ENCODE results near the gene HMGXB4.

Gene HMGXB4

GRCh38 chr22:35327690-35328471 is 70.6 kb downstream of the HMGXB4 start:
- no peak overlapping the region for H3K4ac ChIP-seq (ENCODE audit: low read depth, low read length)
- no peak overlapping the region for H2BK12ac ChIP-seq (ENCODE audit: low read length)
- H3K14ac ChIP-seq (ENCODE audit: low read length), result no peak overlapping the region
- no peaks in the 10 kb centered on the region for H3K9me3 ChIP-seq (ENCODE audit: insufficient read depth, low read depth, low read length)
- H3K9ac ChIP-seq (ENCODE audit: low read length), result no peak overlapping the region
- H4K12ac ChIP-seq (ENCODE audit: low read depth, low read length), result no peak overlapping the region
- H3K4me1 ChIP-seq (ENCODE audit: control insufficient read depth in 1 of 2, insufficient read depth in 2 of 2, low read length in 2 of 2), result peaks cover 4% of the 10 kb centered on the region in 2 experiments
- no peak overlapping the region for H4K91ac ChIP-seq (ENCODE audit: low read depth, low read length)
- no CpG with 5 or more reads among the region's 21 CpGs for WGBS (ENCODE audit: extremely low coverage, insufficient coverage, insufficient read length)
- H3K18ac ChIP-seq (ENCODE audit: low read length), result no peak overlapping the region
- no peak overlapping the region for H4K8ac ChIP-seq (ENCODE audit: low read depth, low read length)
- H3K27ac ChIP-seq (ENCODE audit: low read depth, low read length), result no peak overlapping the region
- no peaks in the 10 kb centered on the region for H3K27me3 ChIP-seq (ENCODE audit: insufficient read depth, low read length)
- H3K79me1 ChIP-seq (ENCODE audit: low read length), result no peaks in the 10 kb centered on the region
- no peak overlapping the region for H3K23ac ChIP-seq (ENCODE audit: low read length)
- no peak for DNase-seq
- no peak overlapping the region for H3K4me2 ChIP-seq (ENCODE audit: low read length)
- H2AFZ ChIP-seq (ENCODE audit: insufficient read depth, low read length, poor library complexity), result no peak overlapping the region
- no peak overlapping the region for H2BK5ac ChIP-seq (ENCODE audit: low read depth, low read length, poor library complexity)
- peaks cover 52 to 61% of the 10 kb centered on the region in 2 experiments for H3K36me3 ChIP-seq (ENCODE audit: control insufficient read depth in 1 of 2, insufficient read depth in 2 of 2, low read length in 2 of 2)
- no peak overlapping the region for H2BK120ac ChIP-seq (ENCODE audit: insufficient read depth, low read length, poor library complexity)
- H3K4me3 ChIP-seq (ENCODE audit: low read depth, low read length), result no peak overlapping the region
- no peaks in the 10 kb centered on the region for H3K79me2 ChIP-seq (ENCODE audit: control insufficient read depth, insufficient read depth, low read length, poor library complexity)
- H2AK5ac ChIP-seq (ENCODE audit: low read length), result no peak overlapping the region

DNA sequence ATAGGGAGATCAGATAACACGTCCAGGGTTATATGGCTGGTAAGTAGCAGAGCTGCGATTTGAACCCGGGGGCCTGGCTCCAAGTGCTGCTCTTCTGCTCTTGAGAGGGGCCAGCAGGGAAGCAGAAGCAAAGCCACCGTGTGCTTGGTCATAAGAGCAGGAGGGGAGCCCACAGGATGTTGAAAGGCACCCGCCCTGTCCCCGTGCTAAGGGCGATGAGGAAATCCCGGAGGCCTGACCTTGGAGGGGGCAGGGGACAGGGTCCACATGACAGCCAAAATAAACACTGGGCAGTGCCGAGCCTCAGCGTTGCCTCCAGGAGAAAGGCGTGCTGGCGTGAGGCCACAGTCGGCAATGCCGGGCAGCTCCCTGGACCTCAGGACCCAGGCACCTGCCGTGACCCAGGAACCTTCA is 71.2 kb downstream of the HMGXB4 start:
- Histone ChIP-seq H2AK5ac (ENCODE audit: low read length) (no peak overlapping the region), H2AFZ (ENCODE audit: insufficient read depth, low read length, poor library complexity) (no peak overlapping the region), H3K23ac (ENCODE audit: low read length) (no peak overlapping the region), H3K4me1 (ENCODE audit: control insufficient read depth in 1 of 2, insufficient read depth in 2 of 2, low read length in 2 of 2) (peaks cover 4% of the 10 kb centered on the region in 2 experiments), H3K4me2 (ENCODE audit: low read length) (no peak overlapping the region), H3K9me3 (ENCODE audit: insufficient read depth, low read depth, low read length) (no peaks in the 10 kb centered on the region), H4K91ac (ENCODE audit: low read depth, low read length) (no peak overlapping the region), H3K18ac (ENCODE audit: low read length) (no peak overlapping the region), H3K4ac (ENCODE audit: low read depth, low read length) (no peak overlapping the region), H2BK120ac (ENCODE audit: insufficient read depth, low read length, poor library complexity) (no peak overlapping the region), H3K27ac (ENCODE audit: low read depth, low read length) (no peak overlapping the region), H3K79me2 (ENCODE audit: control insufficient read depth, insufficient read depth, low read length, poor library complexity) (no peaks in the 10 kb centered on the region), H3K27me3 (ENCODE audit: insufficient read depth, low read length) (no peaks in the 10 kb centered on the region), H3K79me1 (ENCODE audit: low read length) (no peaks in the 10 kb centered on the region), H3K9ac (ENCODE audit: low read length) (no peak overlapping the region), H4K8ac (ENCODE audit: low read depth, low read length) (no peak overlapping the region), H4K12ac (ENCODE audit: low read depth, low read length) (no peak overlapping the region), H3K14ac (ENCODE audit: low read length) (no peak overlapping the region), H2BK12ac (ENCODE audit: low read length) (no peak overlapping the region), H2BK5ac (ENCODE audit: low read depth, low read length, poor library complexity) (no peak overlapping the region), H3K36me3 (ENCODE audit: control insufficient read depth in 1 of 2, insufficient read depth in 2 of 2, low read length in 2 of 2) (peaks cover 51 to 62% of the 10 kb centered on the region in 2 experiments), H3K4me3 (ENCODE audit: low read depth, low read length) (no peak overlapping the region)
- peak in 1 of 2 donors; percentile 39 for DNase-seq
- WGBS (ENCODE audit: extremely low coverage, insufficient coverage, insufficient read length), result no CpG with 5 or more reads among the region's 15 CpGs

- peaks cover 4% of the 10 kb centered on the region in 2 experiments for H3K4me1 ChIP-seq (ENCODE audit: control insufficient read depth in 1 of 2, insufficient read depth in 2 of 2, low read length in 2 of 2)
- no peak for DNase-seq
- H3K4me3 ChIP-seq (ENCODE audit: low read depth, low read length), result no peak overlapping the region
- peaks cover 51 to 63% of the 10 kb centered on the region in 2 experiments for H3K36me3 ChIP-seq (ENCODE audit: control insufficient read depth in 1 of 2, insufficient read depth in 2 of 2, low read length in 2 of 2)
- no peak overlapping the region for H2BK5ac ChIP-seq (ENCODE audit: low read depth, low read length, poor library complexity)
- H3K79me2 ChIP-seq (ENCODE audit: control insufficient read depth, insufficient read depth, low read length, poor library complexity), result no peaks in the 10 kb centered on the region
- H3K27ac ChIP-seq (ENCODE audit: low read depth, low read length), result no peak overlapping the region
- no peak overlapping the region for H4K8ac ChIP-seq (ENCODE audit: low read depth, low read length)
- no CpG with 5 or more reads among the region's 12 CpGs for WGBS (ENCODE audit: extremely low coverage, insufficient coverage, insufficient read length)
- no peak overlapping the region for H2BK12ac ChIP-seq (ENCODE audit: low read length)
- H3K9ac ChIP-seq (ENCODE audit: low read length), result no peak overlapping the region
- H3K4me2 ChIP-seq (ENCODE audit: low read length), result no peak overlapping the region
- no peak overlapping the region for H2AK5ac ChIP-seq (ENCODE audit: low read length)
- H2AFZ ChIP-seq (ENCODE audit: insufficient read depth, low read length, poor library complexity), result no peak overlapping the region
- H3K27me3 ChIP-seq (ENCODE audit: insufficient read depth, low read length), result no peaks in the 10 kb centered on the region
- H3K14ac ChIP-seq (ENCODE audit: low read length), result no peak overlapping the region
- H2BK120ac ChIP-seq (ENCODE audit: insufficient read depth, low read length, poor library complexity), result no peak overlapping the region
- H3K23ac ChIP-seq (ENCODE audit: low read length), result no peak overlapping the region
- H3K4ac ChIP-seq (ENCODE audit: low read depth, low read length), result no peak overlapping the region
- no peaks in the 10 kb centered on the region for H3K79me1 ChIP-seq (ENCODE audit: low read length)
- H3K18ac ChIP-seq (ENCODE audit: low read length), result no peak overlapping the region
- H4K91ac ChIP-seq (ENCODE audit: low read depth, low read length), result no peak overlapping the region
- H4K12ac ChIP-seq (ENCODE audit: low read depth, low read length), result no peak overlapping the region
- no peaks in the 10 kb centered on the region for H3K9me3 ChIP-seq (ENCODE audit: insufficient read depth, low read depth, low read length)
These were observed 72.0 kb downstream of the HMGXB4 start for GRCh38 chr22:35329114-35329847.

DNA sequence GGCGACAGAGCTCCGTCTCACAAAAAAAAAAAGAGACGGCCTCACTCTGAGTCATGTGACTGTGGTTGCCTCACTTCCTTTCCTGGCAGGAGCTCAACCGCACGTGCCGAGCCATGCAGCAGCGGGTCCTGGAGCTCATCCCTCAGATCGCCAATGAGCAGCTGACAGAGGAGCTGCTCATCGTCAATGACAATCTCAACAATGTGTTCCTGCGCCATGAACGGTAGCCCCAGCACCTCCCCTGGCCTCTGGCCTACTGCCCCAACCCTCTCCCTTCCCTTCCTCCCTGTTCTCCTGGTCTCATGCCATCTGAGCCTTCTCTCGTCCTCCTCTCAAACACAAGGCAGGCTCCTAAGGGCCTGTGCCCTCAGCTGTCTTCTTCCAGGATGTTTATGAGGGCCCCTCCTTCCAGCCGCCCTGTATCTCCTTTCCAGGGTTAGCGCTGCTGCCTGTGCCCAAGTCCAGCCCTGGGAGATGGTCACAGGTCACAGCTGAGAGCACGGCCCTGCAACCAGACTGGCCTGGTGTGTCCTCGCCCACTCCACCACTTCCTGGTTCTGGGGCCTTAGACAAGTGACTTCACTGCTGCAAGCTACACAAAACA is 73.1 kb downstream of the HMGXB4 start:
- H2BK120ac ChIP-seq (ENCODE audit: insufficient read depth, low read length, poor library complexity), result no peak overlapping the region
- no peak overlapping the region for H3K9ac ChIP-seq (ENCODE audit: low read length)
- H3K36me3 ChIP-seq (ENCODE audit: control insufficient read depth in 1 of 2, insufficient read depth in 2 of 2, low read length in 2 of 2), result peaks cover 56 to 68% of the 10 kb centered on the region in 2 experiments
- peak overlapping the region; percentile 12 for H3K14ac ChIP-seq (ENCODE audit: low read length)
- peak; percentile 52 to 60 for DNase-seq
- H3K27ac ChIP-seq (ENCODE audit: low read depth, low read length), result peak overlapping the region; percentile 40
- H4K12ac ChIP-seq (ENCODE audit: low read depth, low read length), result no peak overlapping the region
- H2AK5ac ChIP-seq (ENCODE audit: low read length), result no peak overlapping the region
- H3K27me3 ChIP-seq (ENCODE audit: insufficient read depth, low read length), result no peaks in the 10 kb centered on the region
- H3K4me1 ChIP-seq (ENCODE audit: control insufficient read depth in 1 of 2, insufficient read depth in 2 of 2, low read length in 2 of 2), result peaks cover 4% of the 10 kb centered on the region in 2 experiments
- H2BK5ac ChIP-seq (ENCODE audit: low read depth, low read length, poor library complexity), result no peak overlapping the region
- H3K4ac ChIP-seq (ENCODE audit: low read depth, low read length), result no peak overlapping the region
- H2AFZ ChIP-seq (ENCODE audit: insufficient read depth, low read length, poor library complexity), result no peak overlapping the region
- H3K4me2 ChIP-seq (ENCODE audit: low read length), result no peak overlapping the region
- H3K4me3 ChIP-seq (ENCODE audit: low read depth, low read length), result no peak overlapping the region
- H3K79me1 ChIP-seq (ENCODE audit: low read length), result no peaks in the 10 kb centered on the region
- no peak overlapping the region for H3K23ac ChIP-seq (ENCODE audit: low read length)
- H3K18ac ChIP-seq (ENCODE audit: low read length), result no peak overlapping the region
- no peak overlapping the region for H4K8ac ChIP-seq (ENCODE audit: low read depth, low read length)
- no peaks in the 10 kb centered on the region for H3K9me3 ChIP-seq (ENCODE audit: insufficient read depth, low read depth, low read length)
- no peaks in the 10 kb centered on the region for H3K79me2 ChIP-seq (ENCODE audit: control insufficient read depth, insufficient read depth, low read length, poor library complexity)
- no peak overlapping the region for H2BK12ac ChIP-seq (ENCODE audit: low read length)
- WGBS (ENCODE audit: extremely low coverage, insufficient coverage, insufficient read length), result no CpG with 5 or more reads among the region's 16 CpGs
- no peak overlapping the region for H4K91ac ChIP-seq (ENCODE audit: low read depth, low read length)

Measured in trophoblast cell (in vitro differentiated cells and primary cell).